ENCODE results near the gene CHRNA4. TPM values are rescaled to one million over a fixed set of nuclear protein-coding genes. Genes with fewer than 3 reads are reported as not detected.

CHRNA4 gene
- total and polyA plus RNA-seq, 11 donors, result 0.06 to 1.5 (median 0.37) TPM; not detected in 5

- no peaks in the 10 kb centered on the region for H3K4me1 ChIP-seq
- no peaks in the 10 kb centered on the region for H3K36me3 ChIP-seq
- H3K27ac ChIP-seq, result no peak overlapping the region
- TF ChIP-seq POLR2A (IDR thresholded peaks at IDR 0.05), result no peak
- TF ChIP-seq CTCF (IDR thresholded peaks at IDR 0.05), result no peak
- intact Hi-C loops (cut with DNase I), result no loop called here
- no peak for DNase-seq
- no peak for ATAC-seq
- no peaks in the 10 kb centered on the region for H3K9me3 ChIP-seq
- H3K27me3 ChIP-seq, result peaks cover 0 to 22% (median 3%) of the 10 kb centered on the region in 9 donors
- H3K4me3 ChIP-seq, result no peak overlapping the region
- 80 to 90% (median 84%) methylated on average over 8 to 27 of the region's 27 CpGs for WGBS, 4 donors
Measured at GRCh38 chr20:63398744-63399514, 37.8 kb upstream of the CHRNA4 start.

GRCh38 chr20:63397946-63398450, 36.8 kb upstream of the CHRNA4 start:
- no peak for DNase-seq
- H3K27me3 ChIP-seq, result peaks cover 0 to 29% (median 5%) of the 10 kb centered on the region in 9 donors
- WGBS, 4 donors, result 72 to 86% (median 81%) methylated on average over 18 to 25 of the region's 25 CpGs
- no peak for ATAC-seq
- H3K9me3 ChIP-seq, result no peaks in the 10 kb centered on the region
- no peaks in the 10 kb centered on the region for H3K36me3 ChIP-seq
- intact Hi-C loops (cut with DNase I), result no loop called here
- TF ChIP-seq CTCF (IDR thresholded peaks at IDR 0.05) (no peak), POLR2A (IDR thresholded peaks at IDR 0.05) (no peak)
- no peak overlapping the region for H3K27ac ChIP-seq
- no peak overlapping the region for H3K4me3 ChIP-seq
- no peaks in the 10 kb centered on the region for H3K4me1 ChIP-seq

- TF ChIP-seq CTCF (IDR thresholded peaks at IDR 0.05), result no peak
- TF ChIP-seq POLR2A (IDR thresholded peaks at IDR 0.05), result no peak
- intact Hi-C loops (cut with DNase I), result no loop called here
- no peaks in the 10 kb centered on the region for H3K4me1 ChIP-seq
- peaks cover 0 to 28% (median 5%) of the 10 kb centered on the region in 9 donors for H3K27me3 ChIP-seq
- H3K36me3 ChIP-seq, result no peaks in the 10 kb centered on the region
- H3K27ac ChIP-seq, result no peak overlapping the region
- no peak for DNase-seq
- H3K9me3 ChIP-seq, result no peaks in the 10 kb centered on the region
- ATAC-seq, result no peak
- H3K4me3 ChIP-seq, result no peak overlapping the region
- WGBS, 4 donors, result 83 to 88% (median 85%) methylated on average over 23 to 30 of the region's 30 CpGs
Measured at GRCh38 chr20:63397155-63397843, 36.1 kb upstream of the CHRNA4 start.

GRCh38 chr20:63396300-63396699, 35.2 kb upstream of the CHRNA4 start:
- H3K27me3 ChIP-seq, result peaks cover 0 to 28% (median 5%) of the 10 kb centered on the region in 9 donors

More at GRCh38 chr20:63396300-63396699, 35.2 kb upstream of the CHRNA4 start:
- H3K27ac ChIP-seq, result no peak overlapping the region
- TF ChIP-seq CTCF (IDR thresholded peaks at IDR 0.05) (no peak), POLR2A (IDR thresholded peaks at IDR 0.05) (no peak)
- ATAC-seq (no peak), DNase-seq (no peak)
- intact Hi-C loops (cut with DNase I), result no loop called here
- H3K4me3 ChIP-seq, result no peak overlapping the region
- no peaks in the 10 kb centered on the region for H3K36me3 ChIP-seq
- WGBS, 4 donors, result 78 to 91% (median 86%) methylated on average over 9 to 12 of the region's 12 CpGs
- peaks cover 0 to 2% (median 0%) of the 10 kb centered on the region in 12 donors for H3K9me3 ChIP-seq
- H3K4me1 ChIP-seq, result no peaks in the 10 kb centered on the region
